SH-SY5Y (cell line): Measurements from ENCODE around the gene FUCA2.

ENCODE experiments used
- GATA2 ChIP-seq: IDR thresholded peaks from 2 replicates; pipeline ENCODE4 v1.6.1; 2011; ENCODE audit warnings: mild to moderate bottlenecking, low read depth, low read length
- GATA3 ChIP-seq: IDR thresholded peaks from 2 replicates; pipeline ENCODE4 v1.6.1; 2011; ENCODE audit warnings: low read depth, mild to moderate bottlenecking, low read length, moderate library complexity

FUCA2 gene

DNA sequence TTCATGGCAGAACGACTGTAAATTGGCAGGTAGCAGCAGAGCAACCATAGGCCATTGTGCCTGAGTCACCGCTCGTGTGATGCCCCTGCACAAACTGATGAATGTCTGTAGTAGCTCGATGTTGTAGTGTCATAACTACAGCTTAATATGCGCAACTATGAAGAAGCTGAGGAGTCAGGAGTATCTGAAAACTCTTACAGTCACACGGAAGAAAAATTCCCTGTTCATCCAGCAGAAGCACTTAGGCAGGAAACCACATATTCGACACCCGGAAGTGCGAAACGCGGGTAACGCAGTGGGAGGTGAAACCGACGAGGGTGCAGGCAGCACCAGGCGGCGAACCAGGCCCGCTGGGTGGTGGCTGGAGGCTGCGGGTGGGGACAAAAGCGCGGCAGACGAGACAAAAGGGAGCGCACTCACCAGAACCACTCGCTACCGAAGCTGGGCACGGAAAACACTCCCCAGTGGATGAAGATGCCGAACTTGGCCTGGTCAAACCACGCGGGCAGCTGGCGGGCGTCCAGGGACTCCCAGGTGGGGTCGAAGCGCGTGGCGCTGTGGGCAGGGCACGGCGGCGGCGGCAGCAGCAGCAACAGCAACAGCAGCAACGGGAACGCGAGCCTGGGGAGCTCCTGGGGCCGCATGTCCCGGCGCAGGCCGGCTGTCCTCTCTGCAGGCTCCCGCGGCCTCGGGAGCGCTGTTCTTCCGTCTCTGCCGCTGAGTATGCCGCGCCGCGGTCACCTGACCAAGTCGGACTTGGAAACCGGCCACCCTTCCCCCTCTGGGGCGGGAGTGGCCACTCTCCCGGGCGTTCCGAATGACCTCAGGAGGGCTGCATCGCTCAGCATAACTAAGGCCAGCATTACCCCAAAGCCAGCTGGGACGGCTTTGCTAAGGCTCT lies at the start of gene FUCA2:
FUCA2 (minus strand) TSS at position 730 of the 901 bp plus-strand sequence; CDS start at position 644, 86 bp downstream.
- no peak for TF ChIP-seq GATA3
- TF ChIP-seq GATA2 = no peak

DNA sequence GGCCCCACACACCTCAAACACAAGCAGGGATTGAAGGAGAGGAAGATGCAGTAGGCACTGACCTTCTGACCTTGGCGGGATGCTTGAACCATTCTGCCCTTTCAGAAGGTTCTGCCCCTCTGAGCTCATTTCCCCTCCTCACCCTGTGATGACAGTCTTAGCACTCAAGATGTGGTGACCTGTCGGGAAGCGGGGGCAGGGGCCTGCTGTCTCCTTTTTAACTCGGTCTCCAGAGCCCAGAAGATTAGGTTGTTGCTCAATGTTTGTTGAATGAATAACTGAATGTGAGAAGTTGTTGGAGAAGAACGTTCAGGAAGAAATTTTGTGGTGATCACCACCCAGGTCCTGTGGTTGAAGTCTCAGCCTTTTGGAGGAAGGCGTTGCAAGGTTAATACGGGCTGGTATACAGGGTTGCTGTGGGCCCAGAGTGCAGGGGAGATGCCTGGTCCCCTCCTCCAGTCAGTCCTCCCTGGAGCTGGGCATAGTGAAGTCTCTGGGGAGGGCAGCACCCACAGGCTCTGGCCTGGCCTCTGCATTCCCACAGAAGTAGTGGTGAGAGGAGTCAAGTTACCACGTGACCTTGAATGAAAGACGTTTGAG lies 49.7 kb upstream of the FUCA2 start:
- TF ChIP-seq GATA3 (no peak), GATA2 (no peak)

GRCh38 chr6:143559051-143559660 lies 47.6 kb upstream of the FUCA2 start:
- TF ChIP-seq GATA3 (no peak), GATA2 (no peak)

DNA sequence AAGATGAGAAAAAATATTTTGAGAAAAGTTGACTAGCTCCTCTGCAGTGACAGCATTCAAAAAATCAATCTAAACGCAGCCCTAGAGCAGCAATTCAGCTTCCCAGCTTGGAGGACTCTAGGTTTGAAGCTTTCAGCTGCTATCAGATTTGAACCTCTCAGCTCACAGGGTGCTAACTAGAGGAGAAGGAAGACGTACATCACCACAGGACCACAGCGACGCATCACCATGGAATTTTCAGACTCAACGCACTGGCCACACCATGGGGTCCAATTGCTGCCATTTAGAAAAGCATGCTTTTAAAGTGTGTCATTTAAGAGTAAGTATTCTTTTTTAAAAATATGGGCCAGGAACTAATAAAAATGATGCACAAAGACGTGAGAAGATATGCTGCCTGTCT lies 45.0 kb upstream of the FUCA2 start:
- no peak for TF ChIP-seq GATA2
- TF ChIP-seq GATA3 = no peak

DNA sequence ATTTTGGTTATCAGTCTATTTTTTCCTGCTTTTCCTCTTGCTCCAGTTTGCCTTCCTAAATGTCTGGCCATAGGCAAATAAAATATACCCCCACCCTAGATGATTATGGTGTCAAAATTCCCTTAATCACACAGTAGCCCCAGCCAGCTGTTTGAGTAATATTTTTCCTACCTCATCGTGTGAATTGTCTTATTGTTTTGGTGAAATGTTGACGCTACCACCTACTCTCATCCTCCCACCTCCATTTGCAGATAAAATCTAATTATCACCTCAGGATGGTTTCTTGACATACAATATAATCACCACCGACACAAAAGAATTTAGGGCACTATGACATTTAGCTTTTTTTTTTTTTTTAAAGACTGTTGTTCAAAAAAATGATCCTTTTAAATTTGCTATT lies 44.1 kb upstream of the FUCA2 start:
- TF ChIP-seq GATA3 (no peak), GATA2 (no peak)

- TF ChIP-seq GATA3 (peak; percentile 65), GATA2 (peak; percentile 82)
These were observed 43.6 kb upstream of the FUCA2 start for GRCh38 chr6:143555071-143555492.

- TF ChIP-seq GATA3 (no peak), GATA2 (no peak)
These were observed 41.8 kb upstream of the FUCA2 start for GRCh38 chr6:143553337-143553736.

DNA sequence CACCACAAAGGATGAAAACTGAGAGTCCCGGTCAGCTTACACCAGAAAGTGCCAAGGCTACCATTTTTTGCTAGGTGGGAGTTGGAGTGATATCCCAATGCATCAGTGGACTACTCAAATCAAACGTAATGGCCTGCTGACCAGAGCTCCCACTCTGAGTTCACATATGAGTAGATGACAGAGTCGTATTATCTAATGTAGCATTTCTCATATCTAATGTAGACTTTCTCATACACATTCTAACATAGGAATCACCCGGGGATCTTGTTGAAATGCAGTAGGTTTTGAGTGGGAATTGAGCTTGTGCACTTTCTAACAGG lies 38.4 kb upstream of the FUCA2 start:
- TF ChIP-seq GATA3 = no peak
- TF ChIP-seq GATA2 = no peak

DNA sequence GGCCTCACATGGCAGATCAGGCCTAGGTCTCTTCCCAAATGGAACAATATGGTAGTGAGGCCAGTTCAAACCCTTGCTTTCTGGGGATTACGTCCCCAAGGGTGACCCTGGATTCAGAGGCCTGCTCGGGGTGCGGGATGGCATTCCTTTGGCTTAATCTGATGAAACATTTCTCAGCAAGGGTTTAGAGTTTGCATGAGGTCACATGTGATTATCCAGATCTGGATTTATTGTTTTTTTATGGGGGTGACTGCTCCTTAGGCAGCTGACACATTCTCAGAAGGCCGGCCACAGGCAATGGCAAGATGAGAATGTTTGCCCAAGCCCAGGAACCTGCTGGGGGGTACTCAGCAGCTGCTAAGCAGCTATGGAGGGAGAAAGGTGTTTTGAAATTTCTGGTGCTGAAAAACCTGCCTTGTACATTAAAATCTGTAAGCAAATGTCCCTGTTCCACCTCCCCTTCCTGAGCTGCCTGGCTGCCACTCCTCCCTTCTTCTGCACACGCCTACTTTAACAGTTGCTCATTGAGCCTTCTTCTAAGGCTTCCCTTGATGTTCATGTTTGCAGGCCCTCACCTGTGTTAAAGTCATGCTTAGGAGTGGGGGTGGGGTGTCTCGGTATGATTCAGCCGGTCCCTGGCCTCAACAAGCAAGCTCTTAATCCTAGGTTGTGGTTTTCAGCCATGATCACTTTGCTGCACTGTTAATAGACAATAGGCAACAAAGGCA lies 37.9 kb upstream of the FUCA2 start:
- no peak for TF ChIP-seq GATA3
- no peak for TF ChIP-seq GATA2

DNA sequence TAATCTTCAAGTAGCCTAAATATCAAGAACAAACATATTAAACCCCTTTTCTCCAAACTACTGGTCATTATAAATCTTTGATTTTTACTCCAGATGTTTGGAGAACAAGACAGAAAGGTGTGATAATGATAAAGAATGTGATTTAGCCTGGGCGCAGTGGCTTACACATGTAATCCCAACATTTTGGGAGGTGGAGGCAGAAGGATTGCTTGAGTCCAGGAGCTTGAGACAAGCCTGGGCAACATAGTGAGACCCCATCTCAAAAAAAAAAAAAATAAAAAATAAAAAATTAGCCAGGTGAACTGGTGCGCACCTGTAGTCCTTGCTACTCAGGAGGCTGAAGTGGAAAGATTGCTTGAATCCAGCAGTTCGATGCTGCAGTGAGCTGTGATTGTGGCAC lies 35.1 kb upstream of the FUCA2 start:
- TF ChIP-seq GATA3 (no peak), GATA2 (no peak)

- TF ChIP-seq GATA2 (no peak), GATA3 (no peak)
These were observed 34.5 kb upstream of the FUCA2 start for GRCh38 chr6:143545976-143546547.

DNA sequence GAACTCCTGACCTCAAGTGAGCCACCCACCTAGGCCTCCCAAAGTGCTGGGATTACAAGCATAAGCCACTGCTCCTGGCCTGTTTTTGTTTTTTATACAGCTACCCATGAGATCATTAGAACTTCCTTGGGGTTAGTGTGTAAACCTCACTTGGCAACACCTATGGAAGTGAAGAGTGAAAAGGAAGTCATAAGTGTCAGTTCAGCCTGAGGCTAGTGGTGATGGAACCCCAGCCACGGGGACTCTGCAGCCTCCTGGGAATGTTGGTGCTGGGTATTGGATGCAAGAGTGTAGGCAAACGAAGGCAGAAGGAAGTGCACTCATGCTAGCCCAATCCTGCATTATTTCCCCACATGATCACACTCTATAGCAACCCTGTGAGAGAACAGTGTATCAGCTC lies 33.6 kb upstream of the FUCA2 start:
- TF ChIP-seq GATA2 (no peak), GATA3 (no peak)

GRCh38 chr6:143544011-143544696 lies 32.6 kb upstream of the FUCA2 start:
- TF ChIP-seq GATA2 (no peak), GATA3 (no peak)

- TF ChIP-seq GATA3 (no peak), GATA2 (no peak)
These were observed 31.9 kb upstream of the FUCA2 start for GRCh38 chr6:143543435-143543834.
